ENCODE data around the gene RAB3D. TPM values are rescaled to one million over a fixed set of nuclear protein-coding genes. Genes with fewer than 3 reads are reported as not detected.

The RAB3D gene
- total and polyA plus RNA-seq, 4 donors = 1.1 to 10.2 (median 5.5) TPM

DNA sequence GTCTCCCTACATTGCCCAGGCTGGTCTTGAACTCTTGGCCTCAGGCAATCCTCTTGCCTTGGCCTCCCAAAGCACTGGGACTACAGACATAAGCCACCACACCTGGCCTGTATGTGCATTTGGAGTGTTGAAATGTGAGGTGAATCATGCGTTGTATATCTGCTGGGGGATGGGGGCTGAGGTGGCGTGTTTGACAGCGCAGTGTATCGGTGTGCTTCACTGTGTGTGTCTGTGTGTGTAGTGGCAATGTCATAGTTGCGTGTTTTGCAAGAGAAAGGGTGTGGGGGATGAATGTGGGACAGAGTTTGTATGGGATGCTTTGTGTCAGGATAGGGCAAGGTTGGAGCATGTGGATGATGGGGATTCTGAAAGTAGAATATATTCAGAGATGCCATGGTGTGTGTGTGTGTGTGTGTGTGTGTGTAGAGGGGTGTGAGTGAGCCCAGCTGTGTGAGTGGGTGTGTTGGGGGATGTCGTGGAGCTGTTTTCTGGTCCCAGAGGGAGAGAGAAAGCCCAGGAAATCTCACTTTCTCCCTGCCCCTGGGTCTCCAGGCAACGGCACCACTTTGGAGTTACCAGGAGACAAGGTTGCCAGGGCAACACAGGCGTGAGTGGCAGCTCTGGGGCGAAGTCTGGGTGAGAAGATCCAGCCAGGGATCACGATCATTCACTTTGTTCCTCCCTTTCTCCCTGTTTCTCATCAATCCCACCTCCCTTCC is 33.9 kb upstream of the RAB3D start:
- TF ChIP-seq, protein P1, sequence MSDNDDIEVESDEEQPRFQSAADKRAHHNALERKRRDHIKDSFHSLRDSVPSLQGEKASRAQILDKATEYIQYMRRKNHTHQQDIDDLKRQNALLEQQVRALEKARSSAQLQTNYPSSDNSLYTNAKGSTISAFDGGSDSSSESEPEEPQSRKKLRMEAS (IDR thresholded peaks at IDR 0.05) = no peak
- no peak for TF ChIP-seq RAD21 (IDR thresholded peaks at IDR 0.05)
- TF ChIP-seq, protein P2, sequence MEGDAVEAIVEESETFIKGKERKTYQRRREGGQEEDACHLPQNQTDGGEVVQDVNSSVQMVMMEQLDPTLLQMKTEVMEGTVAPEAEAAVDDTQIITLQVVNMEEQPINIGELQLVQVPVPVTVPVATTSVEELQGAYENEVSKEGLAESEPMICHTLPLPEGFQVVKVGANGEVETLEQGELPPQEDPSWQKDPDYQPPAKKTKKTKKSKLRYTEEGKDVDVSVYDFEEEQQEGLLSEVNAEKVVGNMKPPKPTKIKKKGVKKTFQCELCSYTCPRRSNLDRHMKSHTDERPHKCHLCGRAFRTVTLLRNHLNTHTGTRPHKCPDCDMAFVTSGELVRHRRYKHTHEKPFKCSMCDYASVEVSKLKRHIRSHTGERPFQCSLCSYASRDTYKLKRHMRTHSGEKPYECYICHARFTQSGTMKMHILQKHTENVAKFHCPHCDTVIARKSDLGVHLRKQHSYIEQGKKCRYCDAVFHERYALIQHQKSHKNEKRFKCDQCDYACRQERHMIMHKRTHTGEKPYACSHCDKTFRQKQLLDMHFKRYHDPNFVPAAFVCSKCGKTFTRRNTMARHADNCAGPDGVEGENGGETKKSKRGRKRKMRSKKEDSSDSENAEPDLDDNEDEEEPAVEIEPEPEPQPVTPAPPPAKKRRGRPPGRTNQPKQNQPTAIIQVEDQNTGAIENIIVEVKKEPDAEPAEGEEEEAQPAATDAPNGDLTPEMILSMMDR (IDR thresholded peaks at IDR 0.05; ENCODE audit: low read depth, low read length, missing input control) = no peak
- TF ChIP-seq SP1 (IDR thresholded peaks at IDR 0.05) = no peak
- no peak for TF ChIP-seq FOXA1 (IDR thresholded peaks at IDR 0.05)
- TF ChIP-seq GABPA (IDR thresholded peaks at IDR 0.05 in 1 of 2, conservative IDR thresholded peaks at IDR 0.05 in 1 of 2) = no peak
- no peak for TF ChIP-seq HNF4G (IDR thresholded peaks at IDR 0.05)
- TF ChIP-seq, protein P3, sequence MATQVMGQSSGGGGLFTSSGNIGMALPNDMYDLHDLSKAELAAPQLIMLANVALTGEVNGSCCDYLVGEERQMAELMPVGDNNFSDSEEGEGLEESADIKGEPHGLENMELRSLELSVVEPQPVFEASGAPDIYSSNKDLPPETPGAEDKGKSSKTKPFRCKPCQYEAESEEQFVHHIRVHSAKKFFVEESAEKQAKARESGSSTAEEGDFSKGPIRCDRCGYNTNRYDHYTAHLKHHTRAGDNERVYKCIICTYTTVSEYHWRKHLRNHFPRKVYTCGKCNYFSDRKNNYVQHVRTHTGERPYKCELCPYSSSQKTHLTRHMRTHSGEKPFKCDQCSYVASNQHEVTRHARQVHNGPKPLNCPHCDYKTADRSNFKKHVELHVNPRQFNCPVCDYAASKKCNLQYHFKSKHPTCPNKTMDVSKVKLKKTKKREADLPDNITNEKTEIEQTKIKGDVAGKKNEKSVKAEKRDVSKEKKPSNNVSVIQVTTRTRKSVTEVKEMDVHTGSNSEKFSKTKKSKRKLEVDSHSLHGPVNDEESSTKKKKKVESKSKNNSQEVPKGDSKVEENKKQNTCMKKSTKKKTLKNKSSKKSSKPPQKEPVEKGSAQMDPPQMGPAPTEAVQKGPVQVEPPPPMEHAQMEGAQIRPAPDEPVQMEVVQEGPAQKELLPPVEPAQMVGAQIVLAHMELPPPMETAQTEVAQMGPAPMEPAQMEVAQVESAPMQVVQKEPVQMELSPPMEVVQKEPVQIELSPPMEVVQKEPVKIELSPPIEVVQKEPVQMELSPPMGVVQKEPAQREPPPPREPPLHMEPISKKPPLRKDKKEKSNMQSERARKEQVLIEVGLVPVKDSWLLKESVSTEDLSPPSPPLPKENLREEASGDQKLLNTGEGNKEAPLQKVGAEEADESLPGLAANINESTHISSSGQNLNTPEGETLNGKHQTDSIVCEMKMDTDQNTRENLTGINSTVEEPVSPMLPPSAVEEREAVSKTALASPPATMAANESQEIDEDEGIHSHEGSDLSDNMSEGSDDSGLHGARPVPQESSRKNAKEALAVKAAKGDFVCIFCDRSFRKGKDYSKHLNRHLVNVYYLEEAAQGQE (IDR thresholded peaks at IDR 0.05) = no peak
- TF ChIP-seq YY1 (IDR thresholded peaks at IDR 0.05) = no peak
- TF ChIP-seq, protein P4, sequence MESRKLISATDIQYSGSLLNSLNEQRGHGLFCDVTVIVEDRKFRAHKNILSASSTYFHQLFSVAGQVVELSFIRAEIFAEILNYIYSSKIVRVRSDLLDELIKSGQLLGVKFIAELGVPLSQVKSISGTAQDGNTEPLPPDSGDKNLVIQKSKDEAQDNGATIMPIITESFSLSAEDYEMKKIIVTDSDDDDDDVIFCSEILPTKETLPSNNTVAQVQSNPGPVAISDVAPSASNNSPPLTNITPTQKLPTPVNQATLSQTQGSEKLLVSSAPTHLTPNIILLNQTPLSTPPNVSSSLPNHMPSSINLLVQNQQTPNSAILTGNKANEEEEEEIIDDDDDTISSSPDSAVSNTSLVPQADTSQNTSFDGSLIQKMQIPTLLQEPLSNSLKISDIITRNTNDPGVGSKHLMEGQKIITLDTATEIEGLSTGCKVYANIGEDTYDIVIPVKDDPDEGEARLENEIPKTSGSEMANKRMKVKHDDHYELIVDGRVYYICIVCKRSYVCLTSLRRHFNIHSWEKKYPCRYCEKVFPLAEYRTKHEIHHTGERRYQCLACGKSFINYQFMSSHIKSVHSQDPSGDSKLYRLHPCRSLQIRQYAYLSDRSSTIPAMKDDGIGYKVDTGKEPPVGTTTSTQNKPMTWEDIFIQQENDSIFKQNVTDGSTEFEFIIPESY (IDR thresholded peaks at IDR 0.05) = no peak
- TF ChIP-seq NR2F2 (IDR thresholded peaks at IDR 0.05) = no peak
- no peak for TF ChIP-seq JUND (IDR thresholded peaks at IDR 0.05)
- no peak for TF ChIP-seq EGR1 (IDR thresholded peaks at IDR 0.05; ENCODE audit: low read depth in 2 of 2)
- Histone ChIP-seq H3K27ac (ENCODE audit: low read depth in 1 of 2, low read length in 2 of 2) (no peak overlapping the region), H3K4me3 (ENCODE audit: low read depth in 1 of 3, low read length in 3 of 3) (no peak overlapping the region), H3K36me3 (ENCODE audit: control insufficient read depth in 4 of 4, insufficient read depth in 3 of 4, low read depth in 1 of 4, low read length in 3 of 4) (peaks cover 0 to 11% (median 4%) of the 10 kb centered on the region in 4 donors), H3K4me1 (ENCODE audit: control insufficient read depth in 4 of 4, insufficient read depth in 4 of 4, low read length in 3 of 4) (peaks cover 4 to 32% (median 18%) of the 10 kb centered on the region in 4 donors), H3K27me3 (ENCODE audit: control insufficient read depth in 4 of 4, insufficient read depth in 4 of 4, low read length in 3 of 4) (no peaks in the 10 kb centered on the region), H3K9ac (ENCODE audit: low read depth in 1 of 2, low read length in 2 of 2) (no peak overlapping the region), H3K9me3 (ENCODE audit: control insufficient read depth in 4 of 4, low read length in 3 of 4) (no peaks in the 10 kb centered on the region)
- DNase-seq (ENCODE audit: low spot score) = peak; percentile 43
- WGBS = 67% methylated on average over 10 of the region's 10 CpGs

DNA sequence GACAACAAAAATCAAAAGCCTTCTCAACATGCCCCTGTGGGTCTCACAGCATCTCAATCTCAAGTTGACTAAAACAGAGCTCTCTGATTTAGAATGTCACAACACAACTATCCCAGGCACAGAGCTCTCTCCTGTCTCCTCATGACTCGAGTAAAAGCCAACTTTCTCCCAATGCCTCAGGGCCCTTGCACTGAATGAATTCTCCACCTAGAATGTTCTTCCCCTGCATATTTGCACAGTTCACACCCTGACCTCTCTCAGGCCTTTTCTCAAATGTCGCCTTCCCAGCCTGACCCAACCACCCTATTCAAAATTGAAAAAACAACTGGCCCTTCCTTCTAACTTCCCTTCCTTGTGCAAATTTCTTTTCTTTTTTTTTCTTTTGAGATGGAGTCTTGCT is 31.3 kb upstream of the RAB3D start:
- Histone ChIP-seq H3K4me3 (ENCODE audit: low read depth in 1 of 3, low read length in 3 of 3) (no peak overlapping the region), H3K4me1 (ENCODE audit: control insufficient read depth in 4 of 4, insufficient read depth in 4 of 4, low read length in 3 of 4) (peaks cover 0 to 18% (median 13%) of the 10 kb centered on the region in 4 donors), H3K9me3 (ENCODE audit: control insufficient read depth in 4 of 4, low read length in 3 of 4) (no peaks in the 10 kb centered on the region), H3K27ac (ENCODE audit: low read depth in 1 of 2, low read length in 2 of 2) (no peak overlapping the region), H3K36me3 (ENCODE audit: control insufficient read depth in 4 of 4, insufficient read depth in 3 of 4, low read depth in 1 of 4, low read length in 3 of 4) (peaks cover 0 to 20% (median 6%) of the 10 kb centered on the region in 4 donors), H3K27me3 (ENCODE audit: control insufficient read depth in 4 of 4, insufficient read depth in 4 of 4, low read length in 3 of 4) (no peaks in the 10 kb centered on the region), H3K9ac (ENCODE audit: low read depth in 1 of 2, low read length in 2 of 2) (no peak overlapping the region)
- no peak for DNase-seq (ENCODE audit: low spot score)
- WGBS = 96% methylated on average over 2 of the region's 2 CpGs
- no peak for TF ChIP-seq EGR1 (IDR thresholded peaks at IDR 0.05; ENCODE audit: low read depth in 2 of 2)
- no peak for TF ChIP-seq HNF4A (conservative IDR thresholded peaks at IDR 0.05)
- TF ChIP-seq GABPA (IDR thresholded peaks at IDR 0.05 in 1 of 2, conservative IDR thresholded peaks at IDR 0.05 in 1 of 2) = no peak
- TF ChIP-seq FOXA2 (IDR thresholded peaks at IDR 0.05) = no peak
- TF ChIP-seq, protein P3 (IDR thresholded peaks at IDR 0.05) = no peak
- TF ChIP-seq RAD21 (IDR thresholded peaks at IDR 0.05) = no peak
- TF ChIP-seq FOXA1 (IDR thresholded peaks at IDR 0.05) = no peak
- no peak for TF ChIP-seq JUND (IDR thresholded peaks at IDR 0.05)
- no peak for TF ChIP-seq SP1 (IDR thresholded peaks at IDR 0.05)
- TF ChIP-seq, protein P4 (IDR thresholded peaks at IDR 0.05) = no peak
- no peak for TF ChIP-seq TAF1 (conservative IDR thresholded peaks at IDR 0.05)
- TF ChIP-seq, protein P5, sequence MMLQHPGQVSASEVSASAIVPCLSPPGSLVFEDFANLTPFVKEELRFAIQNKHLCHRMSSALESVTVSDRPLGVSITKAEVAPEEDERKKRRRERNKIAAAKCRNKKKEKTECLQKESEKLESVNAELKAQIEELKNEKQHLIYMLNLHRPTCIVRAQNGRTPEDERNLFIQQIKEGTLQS (IDR thresholded peaks at IDR 0.05) = no peak

Measured in liver (tissue), 9 donors.